Measurements from ENCODE around the gene CPN1. TPM values are rescaled to one million over a fixed set of nuclear protein-coding genes. Genes with fewer than 3 reads are reported as not detected.

Gene CPN1
- total and polyA plus RNA-seq, 2 donors (not counting 3 experiments of a cell fraction or from before 2014, with no cell fraction given) = not detected

DNA sequence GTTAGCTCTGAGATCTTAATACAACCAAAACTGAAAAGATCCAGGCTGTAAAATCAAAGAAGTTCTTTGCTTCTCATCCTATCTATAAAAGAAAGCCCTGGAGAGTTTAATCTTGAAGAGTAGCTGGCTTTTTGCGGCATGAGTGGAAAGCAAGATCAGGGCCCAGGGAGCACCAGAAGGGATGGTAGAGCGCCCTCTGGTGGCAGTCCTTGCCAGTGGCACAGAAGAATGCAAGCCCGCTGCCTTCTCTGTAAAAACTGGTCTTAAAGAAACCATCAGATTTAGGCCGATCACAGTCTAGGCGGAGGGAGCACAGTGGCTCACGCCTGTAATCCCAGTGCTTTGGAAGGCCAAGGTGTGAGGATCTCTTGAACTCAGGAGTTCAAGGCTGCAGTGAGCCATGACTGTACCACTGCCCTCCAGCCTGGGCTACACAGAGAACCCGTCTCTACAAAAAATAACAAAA lies 35.6 kb downstream of the CPN1 start:
- dilution Hi-C loops (cut with MboI; ENCODE audit: extremely low pct_ligation_motif_present, low sequenced_read_pairs) = no loop called here
- intact Hi-C loops (cut with micrococcal nuclease) = loop anchor here (1.0 to 5.0 kb wide), 5 partner anchors 36 to 314 kb away; partner anchors contain the start of genes COX15 and CUTC
- H3K27me3 ChIP-seq (ENCODE audit: control insufficient read depth in 2 of 2, insufficient read depth in 2 of 2, low read length in 2 of 2) = no peaks in the 10 kb centered on the region
- H3K36me3 ChIP-seq (ENCODE audit: control insufficient read depth in 2 of 2, extremely low read depth in 1 of 2, insufficient read depth in 2 of 2, low read length in 2 of 2) = no peaks in the 10 kb centered on the region
- no peaks in the 10 kb centered on the region for H4K20me1 ChIP-seq (replicated peaks; ENCODE audit: control insufficient read depth, extremely low read depth, insufficient read depth, low read length)
- H3K9me1 ChIP-seq (replicated peaks; ENCODE audit: control insufficient read depth, extremely low read depth, insufficient read depth, low read length) = no peaks in the 10 kb centered on the region
- peak overlapping the region; percentile 82 for H2AFZ ChIP-seq (ENCODE audit: low read depth, low read length)
- H3K79me2 ChIP-seq (ENCODE audit: control insufficient read depth, insufficient read depth, low read length) = no peaks in the 10 kb centered on the region
- peak overlapping the region; percentile 20 for H3K9ac ChIP-seq (replicated peaks; ENCODE audit: extremely low read depth, insufficient read depth, low read length)
- peak; percentile 82 for FAIRE-seq
- POLR2A ChIA-PET = interaction anchor here (0.5 to 1.1 kb wide), 2 partner anchors 75 to 200 kb away, joined by 3 to 4 read pairs; no protein-coding TSS in a partner anchor
- CTCF ChIA-PET = interaction anchor here (0.6 to 6.2 kb wide), 69 partner anchors 8 to 314 kb away, joined by 3 to 174 read pairs (median 5); partner anchors contain the start of genes COX15, CUTC and DNMBP
- no peak overlapping the region for H3K27ac ChIP-seq (ENCODE audit: insufficient read depth, low read depth, low read length)
- DNase-seq (ENCODE audit: low read depth, low spot score) = peak; percentile 85
- peak overlapping the region; percentile 28 for H3K4me2 ChIP-seq (ENCODE audit: insufficient read depth, low read length)
- TF ChIP-seq FOS (IDR thresholded peaks at IDR 0.05; ENCODE audit: borderline replicate concordance, insufficient read depth, low read length) (no peak), EZH2 (IDR thresholded peaks at IDR 0.05; ENCODE audit: borderline replicate concordance, low read depth, low read length, severe bottlenecking) (no peak)
- TF ChIP-seq, protein P1, sequence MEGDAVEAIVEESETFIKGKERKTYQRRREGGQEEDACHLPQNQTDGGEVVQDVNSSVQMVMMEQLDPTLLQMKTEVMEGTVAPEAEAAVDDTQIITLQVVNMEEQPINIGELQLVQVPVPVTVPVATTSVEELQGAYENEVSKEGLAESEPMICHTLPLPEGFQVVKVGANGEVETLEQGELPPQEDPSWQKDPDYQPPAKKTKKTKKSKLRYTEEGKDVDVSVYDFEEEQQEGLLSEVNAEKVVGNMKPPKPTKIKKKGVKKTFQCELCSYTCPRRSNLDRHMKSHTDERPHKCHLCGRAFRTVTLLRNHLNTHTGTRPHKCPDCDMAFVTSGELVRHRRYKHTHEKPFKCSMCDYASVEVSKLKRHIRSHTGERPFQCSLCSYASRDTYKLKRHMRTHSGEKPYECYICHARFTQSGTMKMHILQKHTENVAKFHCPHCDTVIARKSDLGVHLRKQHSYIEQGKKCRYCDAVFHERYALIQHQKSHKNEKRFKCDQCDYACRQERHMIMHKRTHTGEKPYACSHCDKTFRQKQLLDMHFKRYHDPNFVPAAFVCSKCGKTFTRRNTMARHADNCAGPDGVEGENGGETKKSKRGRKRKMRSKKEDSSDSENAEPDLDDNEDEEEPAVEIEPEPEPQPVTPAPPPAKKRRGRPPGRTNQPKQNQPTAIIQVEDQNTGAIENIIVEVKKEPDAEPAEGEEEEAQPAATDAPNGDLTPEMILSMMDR (IDR thresholded peaks at IDR 0.05; ENCODE audit: extremely low read depth in 1 of 2, insufficient read depth in 1 of 2, low read depth in 1 of 2, low read length in 2 of 2) = peak; percentile 88 to 94
- H3K4me1 ChIP-seq (ENCODE audit: control insufficient read depth, extremely low read depth, insufficient read depth, low read length) = peaks cover 19% of the 10 kb centered on the region
- no TSS peak for BruUV-seq (replicated peaks)
- H3K9me3 ChIP-seq (replicated peaks; ENCODE audit: control insufficient read depth, insufficient read depth, low read length) = no peaks in the 10 kb centered on the region
- H3K4me3 ChIP-seq (replicated peaks in 1 of 3; ENCODE audit: insufficient read depth in 1 of 3, low read depth in 1 of 3, low read length in 3 of 3) = no peak overlapping the region

DNA sequence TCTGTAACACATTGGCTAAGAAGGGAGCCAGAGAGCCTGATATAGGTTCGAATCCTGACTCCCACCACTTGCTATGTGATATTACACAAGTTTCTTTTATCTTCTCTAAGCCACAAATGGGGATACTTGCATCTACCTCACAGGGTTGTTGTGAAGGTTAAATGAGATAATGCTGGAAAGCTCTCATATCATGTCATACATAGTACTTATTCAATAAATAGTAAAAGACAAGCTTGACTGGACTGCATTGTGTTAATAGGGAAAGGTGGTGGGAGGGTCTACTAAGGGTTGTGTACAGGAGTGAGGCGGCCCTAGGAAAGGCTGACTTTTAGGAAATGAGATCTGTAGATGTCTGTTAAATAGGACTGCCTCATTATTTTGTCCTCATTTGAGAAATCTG lies 36.1 kb downstream of the CPN1 start:
- CTCF ChIA-PET = interaction anchor here (0.6 to 6.2 kb wide), 69 partner anchors 8 to 313 kb away, joined by 3 to 174 read pairs (median 5); partner anchors contain the start of genes COX15, CUTC and DNMBP
- Histone ChIP-seq H4K20me1 (replicated peaks; ENCODE audit: control insufficient read depth, extremely low read depth, insufficient read depth, low read length) (no peaks in the 10 kb centered on the region), H3K79me2 (ENCODE audit: control insufficient read depth, insufficient read depth, low read length) (no peaks in the 10 kb centered on the region), H3K4me2 (ENCODE audit: insufficient read depth, low read length) (peak overlapping the region; percentile 28), H3K9ac (replicated peaks; ENCODE audit: extremely low read depth, insufficient read depth, low read length) (peak overlapping the region; percentile 20), H3K9me3 (replicated peaks; ENCODE audit: control insufficient read depth, insufficient read depth, low read length) (no peaks in the 10 kb centered on the region), H2AFZ (ENCODE audit: low read depth, low read length) (peak overlapping the region; percentile 69), H3K27ac (ENCODE audit: insufficient read depth, low read depth, low read length) (no peak overlapping the region), H3K27me3 (ENCODE audit: control insufficient read depth in 2 of 2, insufficient read depth in 2 of 2, low read length in 2 of 2) (no peaks in the 10 kb centered on the region), H3K36me3 (ENCODE audit: control insufficient read depth in 2 of 2, extremely low read depth in 1 of 2, insufficient read depth in 2 of 2, low read length in 2 of 2) (no peaks in the 10 kb centered on the region), H3K9me1 (replicated peaks; ENCODE audit: control insufficient read depth, extremely low read depth, insufficient read depth, low read length) (no peaks in the 10 kb centered on the region), H3K4me3 (replicated peaks in 1 of 3; ENCODE audit: insufficient read depth in 1 of 3, low read depth in 1 of 3, low read length in 3 of 3) (no peak overlapping the region), H3K4me1 (ENCODE audit: control insufficient read depth, extremely low read depth, insufficient read depth, low read length) (peaks cover 19% of the 10 kb centered on the region)
- dilution Hi-C loops (cut with MboI; ENCODE audit: extremely low pct_ligation_motif_present, low sequenced_read_pairs) = no loop called here
- intact Hi-C loops (cut with micrococcal nuclease) = loop anchor here (2.0 to 5.0 kb wide), 3 partner anchors 79 to 313 kb away; partner anchors contain the start of genes COX15 and CUTC
- FAIRE-seq = no peak
- TF ChIP-seq GATA2 (IDR thresholded peaks at IDR 0.05; ENCODE audit: insufficient read depth, insufficient read length, low read depth, low read length) (no peak), JUN (IDR thresholded peaks at IDR 0.05; ENCODE audit: borderline replicate concordance, insufficient read depth, insufficient read length, low read depth) (no peak), POLR2AphosphoS5 (IDR thresholded peaks at IDR 0.05; ENCODE audit: insufficient read depth, low read depth, low read length) (no peak), EZH2 (IDR thresholded peaks at IDR 0.05; ENCODE audit: borderline replicate concordance, low read depth, low read length, severe bottlenecking) (no peak)
- TF ChIP-seq, protein P1 (IDR thresholded peaks at IDR 0.05; ENCODE audit: extremely low read depth in 1 of 2, insufficient read depth in 1 of 2, low read depth in 1 of 2, low read length in 2 of 2) = no peak
- TF ChIP-seq, protein P2, sequence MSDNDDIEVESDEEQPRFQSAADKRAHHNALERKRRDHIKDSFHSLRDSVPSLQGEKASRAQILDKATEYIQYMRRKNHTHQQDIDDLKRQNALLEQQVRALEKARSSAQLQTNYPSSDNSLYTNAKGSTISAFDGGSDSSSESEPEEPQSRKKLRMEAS (IDR thresholded peaks at IDR 0.05; ENCODE audit: insufficient read depth, insufficient read length) = no peak
- POLR2A ChIA-PET = interaction anchor here (1.1 kb wide), 1 partner anchor 200 kb away, joined by 4 read pairs; no protein-coding TSS in a partner anchor
- BruUV-seq (replicated peaks) = no TSS peak
- no peak for DNase-seq (ENCODE audit: low read depth, low spot score)
